ENCODE data around the gene ARF1.
A peak's percentile ranks its signal among the peaks of the same experiment; 100 is the strongest.

Gene ARF1

GRCh38 chr1:228082214-228082917 is at the start of gene ARF1:
ARF1 (plus strand) TSS chr1:228082708; CDS start chr1:228097115, 14,407 bp downstream.
- H3K27ac ChIP-seq (ENCODE audit: extremely low read depth, low read depth, low read length): peak within 1 kb of the TSS; percentile 93
- H3K4me1 ChIP-seq (ENCODE audit: control insufficient read depth, insufficient read depth, low read length): peaks cover 26% of the 10 kb centered on the region
- ChIA-PET POLR2A (interaction anchor here (0.5 to 2.9 kb wide), 16 partner anchors 9 to 400 kb away, joined by 3 to 21 read pairs (median 5); partner anchors contain the start of genes IBA57, JMJD4, MRPL55 and SNAP47), CTCF (interaction anchor here (0.5 to 1.5 kb wide), 2 partner anchors 83 to 354 kb away, joined by 3 to 5 read pairs; no protein-coding TSS in a partner anchor)
- peaks cover 0 to 27% of the 10 kb centered on the region in 2 experiments; a peak in 2 of 3 replicates for H3K36me3 ChIP-seq (ENCODE audit: control insufficient read depth in 2 of 2, insufficient read depth in 1 of 2, low read length in 2 of 2)
- H3K4me3 ChIP-seq (ENCODE audit: low read depth, low read length): peak within 1 kb of the TSS; percentile 76
- no peaks in the 10 kb centered on the region for H3K9me3 ChIP-seq (ENCODE audit: control insufficient read depth, insufficient read depth, low read depth, low read length)
- peak; percentile 96 for TF ChIP-seq ZSCAN30 (tag by site-specific recombination; IDR thresholded peaks at IDR 0.05)
- TF ChIP-seq ZNF416 (tag by site-specific recombination; IDR thresholded peaks at IDR 0.05): no peak
- peak; percentile 58; the same call in 1 of the 2 replicates for TF ChIP-seq ZSCAN23 (tag by site-specific recombination; IDR thresholded peaks at IDR 0.05)
- peak; percentile 88; the same call in 1 of the 2 replicates for TF ChIP-seq ZXDB (tag by site-specific recombination; IDR thresholded peaks at IDR 0.05)
- TF ChIP-seq ZNF10 (tag by site-specific recombination; IDR thresholded peaks at IDR 0.05): no peak
- TF ChIP-seq FEZF1 (tag by site-specific recombination; IDR thresholded peaks at IDR 0.05): no peak
- peak; percentile 89 for TF ChIP-seq ZNF76 (tag by site-specific recombination; IDR thresholded peaks at IDR 0.05; ENCODE audit: borderline replicate concordance, low read depth)
- no peak for TF ChIP-seq PRDM4 (tag by site-specific recombination; IDR thresholded peaks at IDR 0.05)
- TF ChIP-seq ZNF623 (tag by site-specific recombination; IDR thresholded peaks at IDR 0.05): 0 out of 2 replicates have a peak, but pooled peaks have one; percentile 18
- peak; percentile 84 for TF ChIP-seq ZEB2 (tag by site-specific recombination; IDR thresholded peaks at IDR 0.05)
- no peak for TF ChIP-seq BCL11A (tag by site-specific recombination; IDR thresholded peaks at IDR 0.05; ENCODE audit: low read depth)
- TF ChIP-seq ZNF776 (tag by site-specific recombination; IDR thresholded peaks at IDR 0.05; ENCODE audit: borderline replicate concordance): no peak
- no peak for TF ChIP-seq GFI1B (tag by site-specific recombination; IDR thresholded peaks at IDR 0.05)
- TF ChIP-seq KLF10 (tag by site-specific recombination; IDR thresholded peaks at IDR 0.05): peak; percentile 72
- 0 out of 2 replicates have a peak, but pooled peaks have one; percentile 20 for TF ChIP-seq ZBTB6 (tag by site-specific recombination; IDR thresholded peaks at IDR 0.05)
- TF ChIP-seq ZNF26 (tag by site-specific recombination; IDR thresholded peaks at IDR 0.05): no peak
- peak; percentile 66 for TF ChIP-seq ZNF629 (tag by site-specific recombination; IDR thresholded peaks at IDR 0.05)
- TF ChIP-seq KLF1 (tag by site-specific recombination; IDR thresholded peaks at IDR 0.05): peak; percentile 49; the same call in 1 of the 2 replicates
- no peak for TF ChIP-seq ZNF274 (IDR thresholded peaks at IDR 0.05; ENCODE audit: low read length)
- no peak for TF ChIP-seq ZNF274 (tag by site-specific recombination; IDR thresholded peaks at IDR 0.05; ENCODE audit: borderline replicate concordance)
- peak; percentile 87 for TF ChIP-seq ZNF335 (tag by site-specific recombination; conservative IDR thresholded peaks at IDR 0.05)
- peak; percentile 86 for TF ChIP-seq PBX3 (CRISPR knock-in tag; IDR thresholded peaks at IDR 0.05)
- peak; percentile 100 for TF ChIP-seq ZSCAN5A (tag by site-specific recombination; IDR thresholded peaks at IDR 0.05)
- TF ChIP-seq ZNF639 (tag by site-specific recombination; IDR thresholded peaks at IDR 0.05): 0 out of 2 replicates have a peak, but pooled peaks have one; percentile 37
- TF ChIP-seq ZNF561 (tag by site-specific recombination; IDR thresholded peaks at IDR 0.05; ENCODE audit: borderline replicate concordance): peak; percentile 62
- no peak for TF ChIP-seq ZNF341 (tag by site-specific recombination; IDR thresholded peaks at IDR 0.05; ENCODE audit: low read depth)
- no peak for TF ChIP-seq ZBTB1 (tag by site-specific recombination; IDR thresholded peaks at IDR 0.05)
- TF ChIP-seq ZBTB8A (tag by site-specific recombination; IDR thresholded peaks at IDR 0.05): peak; percentile 82
- TF ChIP-seq ZNF654 (tag by site-specific recombination; IDR thresholded peaks at IDR 0.05; ENCODE audit: low read depth): no peak

Measured in HEK293 (cell line).